Nephron (organoid): ENCODE data around the gene TIAL1.
A peak's percentile ranks its signal among the peaks of the same experiment; 100 is the strongest.

Experiments
- H3K27ac Mint-ChIP-seq, 3 experiments: 2 replicates each; pipeline ENCODE4 v1.8.0; 2020; ENCODE audit warnings: mixed read lengths in 3 of 3, mild to moderate bottlenecking in 2 of 3, moderate library complexity in 1 of 3
- H3K27me3 Mint-ChIP-seq: 2 replicates; pipeline ENCODE4 v1.8.0; 2021; ENCODE audit warnings: low read depth, mild to moderate bottlenecking, moderate library complexity, mixed read lengths
- H3K36me3 Mint-ChIP-seq: 2 replicates; pipeline ENCODE4 v1.8.0; 2020; ENCODE audit warnings: low read depth, mixed read lengths
- H3K4me1 Mint-ChIP-seq: 2 replicates; pipeline ENCODE4 v1.8.0; 2020; ENCODE audit warnings: mixed read lengths
- H3K4me3 Mint-ChIP-seq, 3 experiments: 2 replicates each; pipeline ENCODE4 v1.8.0; 2020; ENCODE audit warnings: mild to moderate bottlenecking in 3 of 3, mixed read lengths in 3 of 3, moderate library complexity in 2 of 3
- H3K9me3 Mint-ChIP-seq: 2 replicates; pipeline ENCODE4 v1.8.0; 2020; ENCODE audit warnings: mixed read lengths
- CTCF ChIP-seq, 3 experiments: fragments of 200-600 bp; sonication (generic); IDR thresholded peaks; one replicate each; pipeline ENCODE4 v1.5.0; 2021; ENCODE audit warnings: antibody characterized with exemption in 3 of 3; ENCODE audit not compliant: unreplicated experiment in 3 of 3

Gene TIAL1

GRCh38 chr10:119608316-119609155 is 11.8 kb upstream of the TIAL1 start:
- no peaks in the 10 kb centered on the region for H3K36me3 Mint-ChIP-seq
- peaks cover 8% of the 10 kb centered on the region for H3K9me3 Mint-ChIP-seq
- H3K27ac Mint-ChIP-seq = no peak overlapping the region
- H3K27me3 Mint-ChIP-seq = peaks cover 7% of the 10 kb centered on the region
- H3K4me3 Mint-ChIP-seq = no peak overlapping the region
- no peaks in the 10 kb centered on the region for H3K4me1 Mint-ChIP-seq
- peak; percentile 56 to 65 (median 58) for TF ChIP-seq CTCF (IDR thresholded peaks at IDR 0.05; ENCODE audit: unreplicated experiment in 3 of 3)

GRCh38 chr10:119604468-119604867 is 7.7 kb upstream of the TIAL1 start:
- H3K27ac Mint-ChIP-seq = no peak overlapping the region

GRCh38 chr10:119602241-119603095 is 5.7 kb upstream of the TIAL1 start:
- TF ChIP-seq CTCF (IDR thresholded peaks at IDR 0.05; ENCODE audit: unreplicated experiment in 3 of 3) = no peak
- no peak overlapping the region for H3K4me3 Mint-ChIP-seq
- H3K36me3 Mint-ChIP-seq = peaks cover 5% of the 10 kb centered on the region
- no peak overlapping the region for H3K27ac Mint-ChIP-seq
- H3K27me3 Mint-ChIP-seq = no peaks in the 10 kb centered on the region
- H3K9me3 Mint-ChIP-seq = no peaks in the 10 kb centered on the region
- H3K4me1 Mint-ChIP-seq = no peaks in the 10 kb centered on the region

More at GRCh38 chr10:119604468-119604867, 7.7 kb upstream of the TIAL1 start:
- Mint-ChIP-seq H3K4me3 (no peak overlapping the region), H3K27me3 (peaks cover 7% of the 10 kb centered on the region), H3K4me1 (no peaks in the 10 kb centered on the region), H3K36me3 (no peaks in the 10 kb centered on the region), H3K9me3 (no peaks in the 10 kb centered on the region)
- no peak for TF ChIP-seq CTCF (IDR thresholded peaks at IDR 0.05; ENCODE audit: unreplicated experiment in 3 of 3)

- Mint-ChIP-seq H3K27me3 (no peaks in the 10 kb centered on the region), H3K27ac (no peak overlapping the region), H3K9me3 (no peaks in the 10 kb centered on the region), H3K4me1 (peaks cover 18% of the 10 kb centered on the region), H3K4me3 (peak overlapping the region; percentile 27 to 66 (median 30)), H3K36me3 (peaks cover 16% of the 10 kb centered on the region)
- no peak for TF ChIP-seq CTCF (IDR thresholded peaks at IDR 0.05; ENCODE audit: unreplicated experiment in 3 of 3)
These were observed 1.6 kb upstream of the TIAL1 start for GRCh38 chr10:119598397-119598796.

GRCh38 chr10:119597405-119598186 is 832 bp upstream of the TIAL1 start:
- peak overlapping the region; percentile 92 to 97 (median 95) for H3K4me3 Mint-ChIP-seq

More at GRCh38 chr10:119597405-119598186, 832 bp upstream of the TIAL1 start:
- Mint-ChIP-seq H3K9me3 (no peaks in the 10 kb centered on the region), H3K4me1 (peaks cover 26% of the 10 kb centered on the region), H3K36me3 (peaks cover 16% of the 10 kb centered on the region), H3K27me3 (no peaks in the 10 kb centered on the region), H3K27ac (peak overlapping the region; percentile 89 to 97 (median 96))
- no peak for TF ChIP-seq CTCF (IDR thresholded peaks at IDR 0.05; ENCODE audit: unreplicated experiment in 3 of 3)
